HEK293 (cell line): Measurements from ENCODE around the gene ANKRD45.

ENCODE experiments used
- CTCF ChIA-PET: fragments of 350-600 bp; formaldehyde crosslinking; extraction: SDS; loops from one replicate; lab custom pipeline; 2021; ENCODE audit warnings: antibody characterized with exemption; lab: Yijun Ruan, JAX
- POLR2A ChIA-PET: fragments of 300-600 bp; formaldehyde crosslinking; extraction: SDS; loops from one replicate; lab custom pipeline; 2020; ENCODE audit warnings: antibody characterized with exemption, inconsistent platforms; lab: Yijun Ruan, JAX
- H3K27ac ChIP-seq: fragments of 200-500 bp; sonication (Bioruptor generic); 2 replicates; pipeline ENCODE4 v1.5.1; 2014; ENCODE audit warnings: low read depth, low read length, control low read depth, inconsistent platforms; ENCODE audit errors: extremely low read depth
- H3K36me3 ChIP-seq, 2 experiments: fragments of 200-500 bp in 1 of 2; sonication (Bioruptor generic) in 1 of 2; 1 replicate in 1 of 2; 2 replicates in 1 of 2; pipeline ENCODE4 v1.5.1; 2014 to 2017; ENCODE audit warnings: inconsistent platforms in 2 of 2, low read length in 2 of 2; ENCODE audit not compliant: control insufficient read depth in 2 of 2, insufficient read depth in 1 of 2
- H3K4me1 ChIP-seq: fragments of 200-500 bp; sonication (Bioruptor generic); 2 replicates; pipeline ENCODE4 v1.5.1; 2014; ENCODE audit warnings: mild to moderate bottlenecking, low read length, inconsistent platforms; ENCODE audit not compliant: control insufficient read depth, insufficient read depth
- H3K4me3 ChIP-seq: 2 replicates; pipeline ENCODE4 v1.5.1; 2011; ENCODE audit warnings: low read depth, mild to moderate bottlenecking, control low read depth, low read length, moderate library complexity
- H3K9me3 ChIP-seq: fragments of 200-500 bp; sonication (Bioruptor generic); 2 replicates; pipeline ENCODE4 v1.5.1; 2014; ENCODE audit warnings: low read depth, low read length, inconsistent platforms; ENCODE audit not compliant: control insufficient read depth, insufficient read depth
- AEBP2 ChIP-seq: fragments of 450-650 bp; formaldehyde crosslinking; IDR thresholded peaks from 2 replicates; pipeline ENCODE4 v1.5.1; 2016; ENCODE audit warnings: missing biosample characterization, missing genetic modification characterization, borderline replicate concordance
- MEIS1 ChIP-seq: sonication (generic); formaldehyde crosslinking; IDR thresholded peaks from 2 replicates; pipeline ENCODE4 v1.8.1; 2022; ENCODE audit warnings: missing genetic modification reagents, mild to moderate bottlenecking, borderline replicate concordance
- PRDM2 ChIP-seq: fragments of 450-650 bp; formaldehyde crosslinking; IDR thresholded peaks from 2 replicates; pipeline ENCODE4 v1.5.1; 2016; ENCODE audit warnings: missing biosample characterization, missing genetic modification characterization, borderline replicate concordance
- SP3 ChIP-seq: fragments of 450-650 bp; formaldehyde crosslinking; IDR thresholded peaks from 2 replicates; pipeline ENCODE4 v1.5.1; 2016; ENCODE audit warnings: missing biosample characterization, missing genetic modification characterization
- TCF7L2 ChIP-seq: IDR thresholded peaks from 2 replicates; pipeline ENCODE4 v1.6.1; 2011; ENCODE audit warnings: low read depth, mild to moderate bottlenecking, inconsistent platforms, low read length, moderate library complexity, borderline replicate concordance
- ZNF292 ChIP-seq: fragments of 450-650 bp; formaldehyde crosslinking; IDR thresholded peaks from 2 replicates; pipeline ENCODE4 v1.5.1; 2016; ENCODE audit warnings: low read depth, missing biosample characterization, missing genetic modification characterization, borderline replicate concordance
- ZNF302 ChIP-seq: fragments of 450-650 bp; formaldehyde crosslinking; IDR thresholded peaks from 2 replicates; pipeline ENCODE4 v1.5.1; 2016; ENCODE audit warnings: missing biosample characterization, missing genetic modification characterization, low read depth
- ZNF341 ChIP-seq: fragments of 450-650 bp; formaldehyde crosslinking; IDR thresholded peaks from 2 replicates; pipeline ENCODE4; 2016; ENCODE audit warnings: low read depth, missing biosample characterization, missing genetic modification characterization
- ZNF488 ChIP-seq: fragments of 450-650 bp; formaldehyde crosslinking; IDR thresholded peaks from 2 replicates; pipeline ENCODE4 v1.5.1; 2016; ENCODE audit warnings: missing biosample characterization, missing genetic modification characterization
- ZNF610 ChIP-seq: fragments of 450-650 bp; formaldehyde crosslinking; IDR thresholded peaks from 2 replicates; pipeline ENCODE4 v1.5.1; 2016; ENCODE audit warnings: missing biosample characterization, missing genetic modification characterization, borderline replicate concordance
- ZNF624 ChIP-seq: fragments of 450-650 bp; formaldehyde crosslinking; IDR thresholded peaks from 2 replicates; pipeline ENCODE4 v1.5.1; 2017; ENCODE audit warnings: missing biosample characterization, missing genetic modification characterization
- ZNF785 ChIP-seq: fragments of 450-650 bp; formaldehyde crosslinking; IDR thresholded peaks from 2 replicates; pipeline ENCODE4 v1.5.1; 2016; ENCODE audit warnings: missing biosample characterization, missing genetic modification characterization
- ZNF837 ChIP-seq: fragments of 450-650 bp; formaldehyde crosslinking; IDR thresholded peaks from 2 replicates; pipeline ENCODE4 v1.5.1; 2016; ENCODE audit warnings: missing biosample characterization, missing genetic modification characterization
- ZSCAN16 ChIP-seq: fragments of 450-650 bp; formaldehyde crosslinking; IDR thresholded peaks from 2 replicates; pipeline ENCODE4 v1.5.1; 2016; ENCODE audit warnings: missing biosample characterization, missing genetic modification characterization
- TF ChIP-seq, protein P1 (sequence below): fragments of 450-650 bp; formaldehyde crosslinking; IDR thresholded peaks from 2 replicates; pipeline ENCODE4 v1.5.1; 2016; ENCODE audit warnings: missing biosample characterization, missing genetic modification characterization
- TF ChIP-seq, protein P2 (sequence below): fragments of 450-650 bp; formaldehyde crosslinking; conservative IDR thresholded peaks from 2 replicates; pipeline ENCODE4 v1.5.1; 2016; ENCODE audit warnings: low read depth, missing biosample characterization, missing genetic modification characterization
- TF ChIP-seq, protein P3 (sequence below): fragments of 450-650 bp; formaldehyde crosslinking; IDR thresholded peaks from 2 replicates; pipeline ENCODE4 v1.5.1; 2016; ENCODE audit warnings: missing biosample characterization, missing genetic modification characterization

The ANKRD45 gene

DNA sequence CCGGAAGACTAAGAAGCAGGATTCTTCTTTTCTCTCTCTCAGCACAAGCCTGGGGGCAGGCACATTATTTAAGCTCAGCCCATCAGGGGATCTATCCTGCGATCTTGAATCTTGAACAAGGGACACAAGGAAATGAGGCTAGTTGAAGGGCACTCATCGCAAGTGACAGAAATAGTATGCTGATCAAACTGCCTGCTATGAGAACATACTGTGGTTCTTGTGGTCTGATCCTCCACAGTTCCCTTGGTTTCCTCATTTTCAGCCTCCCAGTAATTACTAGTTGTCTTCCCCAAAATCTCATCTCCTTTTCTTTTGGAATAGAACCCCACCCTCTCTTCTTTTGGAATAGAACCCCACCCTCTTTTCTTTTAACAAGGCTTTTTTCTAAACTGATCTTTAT lies 6.5 kb downstream of the ANKRD45 start:
- no peaks in the 10 kb centered on the region for H3K9me3 ChIP-seq
- POLR2A ChIA-PET, result no interaction called here
- no peaks in the 10 kb centered on the region for H3K36me3 ChIP-seq
- H3K4me1 ChIP-seq, result no peaks in the 10 kb centered on the region
- H3K4me3 ChIP-seq, result no peak overlapping the region
- no peak overlapping the region for H3K27ac ChIP-seq
- TF ChIP-seq ZNF624 (tag by site-specific recombination), result no peak
- CTCF ChIA-PET, result no interaction called here

GRCh38 chr1:173661763-173662162 lies 7.9 kb downstream of the ANKRD45 start:
- ChIA-PET POLR2A (no interaction called here), CTCF (no interaction called here)
- H3K9me3 ChIP-seq, result no peaks in the 10 kb centered on the region
- no peaks in the 10 kb centered on the region for H3K36me3 ChIP-seq
- no peak overlapping the region for H3K4me3 ChIP-seq
- no peak overlapping the region for H3K27ac ChIP-seq
- H3K4me1 ChIP-seq, result no peaks in the 10 kb centered on the region
- TF ChIP-seq ZNF488 (tag by site-specific recombination), result no peak
- TF ChIP-seq, protein P1, sequence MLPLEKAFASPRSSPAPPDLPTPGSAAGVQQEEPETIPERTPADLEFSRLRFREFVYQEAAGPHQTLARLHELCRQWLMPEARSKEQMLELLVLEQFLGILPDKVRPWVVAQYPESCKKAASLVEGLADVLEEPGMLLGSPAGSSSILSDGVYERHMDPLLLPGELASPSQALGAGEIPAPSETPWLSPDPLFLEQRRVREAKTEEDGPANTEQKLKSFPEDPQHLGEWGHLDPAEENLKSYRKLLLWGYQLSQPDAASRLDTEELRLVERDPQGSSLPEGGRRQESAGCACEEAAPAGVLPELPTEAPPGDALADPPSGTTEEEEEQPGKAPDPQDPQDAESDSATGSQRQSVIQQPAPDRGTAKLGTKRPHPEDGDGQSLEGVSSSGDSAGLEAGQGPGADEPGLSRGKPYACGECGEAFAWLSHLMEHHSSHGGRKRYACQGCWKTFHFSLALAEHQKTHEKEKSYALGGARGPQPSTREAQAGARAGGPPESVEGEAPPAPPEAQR (tag by site-specific recombination), result no peak
- no peak for TF ChIP-seq ZSCAN16
- no peak for TF ChIP-seq PRDM2
- no peak for TF ChIP-seq AEBP2
- TF ChIP-seq ZNF341 (tag by site-specific recombination), result no peak
- TF ChIP-seq SP3 (tag by site-specific recombination), result no peak
- no peak for TF ChIP-seq ZNF610 (tag by site-specific recombination)
- no peak for TF ChIP-seq ZNF302 (tag by site-specific recombination)
- TF ChIP-seq, protein P2, sequence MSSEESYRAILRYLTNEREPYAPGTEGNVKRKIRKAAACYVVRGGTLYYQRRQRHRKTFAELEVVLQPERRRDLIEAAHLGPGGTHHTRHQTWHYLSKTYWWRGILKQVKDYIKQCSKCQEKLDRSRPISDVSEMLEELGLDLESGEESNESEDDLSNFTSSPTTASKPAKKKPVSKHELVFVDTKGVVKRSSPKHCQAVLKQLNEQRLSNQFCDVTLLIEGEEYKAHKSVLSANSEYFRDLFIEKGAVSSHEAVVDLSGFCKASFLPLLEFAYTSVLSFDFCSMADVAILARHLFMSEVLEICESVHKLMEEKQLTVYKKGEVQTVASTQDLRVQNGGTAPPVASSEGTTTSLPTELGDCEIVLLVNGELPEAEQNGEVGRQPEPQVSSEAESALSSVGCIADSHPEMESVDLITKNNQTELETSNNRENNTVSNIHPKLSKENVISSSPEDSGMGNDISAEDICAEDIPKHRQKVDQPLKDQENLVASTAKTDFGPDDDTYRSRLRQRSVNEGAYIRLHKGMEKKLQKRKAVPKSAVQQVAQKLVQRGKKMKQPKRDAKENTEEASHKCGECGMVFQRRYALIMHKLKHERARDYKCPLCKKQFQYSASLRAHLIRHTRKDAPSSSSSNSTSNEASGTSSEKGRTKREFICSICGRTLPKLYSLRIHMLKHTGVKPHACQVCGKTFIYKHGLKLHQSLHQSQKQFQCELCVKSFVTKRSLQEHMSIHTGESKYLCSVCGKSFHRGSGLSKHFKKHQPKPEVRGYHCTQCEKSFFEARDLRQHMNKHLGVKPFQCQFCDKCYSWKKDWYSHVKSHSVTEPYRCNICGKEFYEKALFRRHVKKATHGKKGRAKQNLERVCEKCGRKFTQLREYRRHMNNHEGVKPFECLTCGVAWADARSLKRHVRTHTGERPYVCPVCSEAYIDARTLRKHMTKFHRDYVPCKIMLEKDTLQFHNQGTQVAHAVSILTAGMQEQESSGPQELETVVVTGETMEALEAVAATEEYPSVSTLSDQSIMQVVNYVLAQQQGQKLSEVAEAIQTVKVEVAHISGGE (tag by site-specific recombination), result no peak
- no peak for TF ChIP-seq ZNF837
- no peak for TF ChIP-seq ZNF785 (tag by site-specific recombination)
- TF ChIP-seq, protein P3, sequence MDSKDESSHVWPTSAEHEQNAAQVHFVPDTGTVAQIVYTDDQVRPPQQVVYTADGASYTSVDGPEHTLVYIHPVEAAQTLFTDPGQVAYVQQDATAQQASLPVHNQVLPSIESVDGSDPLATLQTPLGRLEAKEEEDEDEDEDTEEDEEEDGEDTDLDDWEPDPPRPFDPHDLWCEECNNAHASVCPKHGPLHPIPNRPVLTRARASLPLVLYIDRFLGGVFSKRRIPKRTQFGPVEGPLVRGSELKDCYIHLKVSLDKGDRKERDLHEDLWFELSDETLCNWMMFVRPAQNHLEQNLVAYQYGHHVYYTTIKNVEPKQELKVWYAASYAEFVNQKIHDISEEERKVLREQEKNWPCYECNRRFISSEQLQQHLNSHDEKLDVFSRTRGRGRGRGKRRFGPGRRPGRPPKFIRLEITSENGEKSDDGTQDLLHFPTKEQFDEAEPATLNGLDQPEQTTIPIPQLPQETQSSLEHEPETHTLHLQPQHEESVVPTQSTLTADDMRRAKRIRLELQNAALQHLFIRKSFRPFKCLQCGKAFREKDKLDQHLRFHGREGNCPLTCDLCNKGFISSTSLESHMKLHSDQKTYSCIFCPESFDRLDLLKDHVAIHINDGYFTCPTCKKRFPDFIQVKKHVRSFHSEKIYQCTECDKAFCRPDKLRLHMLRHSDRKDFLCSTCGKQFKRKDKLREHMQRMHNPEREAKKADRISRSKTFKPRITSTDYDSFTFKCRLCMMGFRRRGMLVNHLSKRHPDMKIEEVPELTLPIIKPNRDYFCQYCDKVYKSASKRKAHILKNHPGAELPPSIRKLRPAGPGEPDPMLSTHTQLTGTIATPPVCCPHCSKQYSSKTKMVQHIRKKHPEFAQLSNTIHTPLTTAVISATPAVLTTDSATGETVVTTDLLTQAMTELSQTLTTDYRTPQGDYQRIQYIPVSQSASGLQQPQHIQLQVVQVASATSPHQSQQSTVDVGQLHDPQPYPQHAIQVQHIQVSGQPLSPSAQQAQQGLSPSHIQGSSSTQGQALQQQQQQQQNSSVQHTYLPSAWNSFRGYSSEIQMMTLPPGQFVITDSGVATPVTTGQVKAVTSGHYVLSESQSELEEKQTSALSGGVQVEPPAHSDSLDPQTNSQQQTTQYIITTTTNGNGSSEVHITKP (tag by site-specific recombination), result no peak
- TF ChIP-seq TCF7L2, result no peak
- TF ChIP-seq MEIS1 (CRISPR knock-in tag), result no peak
- TF ChIP-seq ZNF292 (tag by site-specific recombination), result no peak
